CD1c-positive myeloid dendritic cell (primary cell): ENCODE measurements around the gene SPCS2.
A peak's percentile ranks its signal among the peaks of the same experiment; 100 is the strongest.

Experiments used
- DNase-seq: peaks from one replicate; pipeline ENCODE4 v3.0.0-alpha.2; 2016; ENCODE audit errors: extremely low spot score

SPCS2 gene

DNA sequence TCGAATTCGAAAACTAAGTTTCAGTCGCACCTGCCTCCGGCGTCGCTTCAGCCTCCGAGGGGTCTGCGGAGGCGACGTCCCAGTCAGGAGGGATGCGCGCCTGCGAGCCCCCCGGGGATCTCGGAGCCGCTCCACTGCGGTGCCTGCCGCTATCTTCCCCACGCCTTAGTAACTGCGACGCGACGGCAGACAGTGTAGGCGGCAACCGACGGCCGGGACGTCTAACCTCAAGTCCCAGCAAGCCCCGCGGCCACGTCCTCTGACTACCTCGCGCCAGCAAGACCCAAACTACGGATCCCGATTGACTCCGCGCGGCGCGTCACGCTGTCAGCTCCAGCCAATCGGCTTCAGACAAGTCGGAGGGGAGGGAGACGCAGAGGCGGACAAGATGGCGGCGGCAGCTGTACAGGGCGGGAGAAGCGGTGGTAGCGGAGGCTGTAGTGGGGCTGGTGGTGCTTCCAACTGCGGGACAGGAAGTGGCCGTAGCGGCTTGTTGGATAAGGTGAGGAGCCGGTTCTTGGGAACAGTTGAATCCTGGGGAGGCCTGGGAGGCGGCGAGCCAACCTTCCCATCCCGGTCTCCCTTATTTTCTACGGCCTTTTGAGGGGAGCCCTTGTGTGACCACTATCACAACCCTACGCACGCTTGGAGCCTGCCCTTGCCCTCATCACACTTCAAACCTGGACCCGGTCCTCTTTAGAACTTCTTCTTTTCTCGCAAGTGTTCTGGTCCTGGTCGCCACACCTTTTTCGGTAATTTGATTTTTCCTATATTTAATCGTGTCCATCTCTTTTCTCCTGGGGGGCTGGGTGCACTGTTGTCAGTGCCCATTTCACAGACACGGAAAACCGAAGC is at the start of gene SPCS2, which contains the start of gene XRRA1:
Gene SPCS2 (plus strand): TSS at position 369 of the 855 bp plus-strand sequence. CDS start 20 bp downstream, at position 389.
Gene XRRA1 (minus strand): TSS at position 194 of the 855 bp plus-strand sequence. CDS start 8,213 bp downstream, outside the sequence.
- DNase-seq = peak; percentile 99

- no peak for DNase-seq
Measured at GRCh38 chr11:74902342-74902741, 46.7 kb upstream of the SPCS2 start.

DNA sequence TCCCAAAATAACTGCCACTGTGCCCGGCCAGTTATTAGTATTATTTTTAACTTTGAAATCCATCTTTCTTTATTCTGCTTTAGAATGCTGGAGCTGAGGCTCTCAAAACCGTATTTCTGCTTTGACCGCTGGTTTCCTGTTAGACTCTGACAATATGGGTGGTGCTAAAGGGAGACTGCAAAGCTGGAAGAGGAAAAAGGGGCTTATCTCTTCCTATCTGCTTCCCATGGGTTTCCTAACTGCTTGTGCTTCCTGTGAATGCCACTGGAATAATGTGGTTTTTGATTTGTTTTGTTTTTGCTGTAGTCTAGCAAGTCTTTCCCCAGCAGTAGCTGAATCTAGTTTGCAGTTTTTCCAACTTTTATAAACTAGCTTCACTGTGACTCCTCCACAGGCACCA is 43.7 kb upstream of the SPCS2 start:
- no peak for DNase-seq

DNA sequence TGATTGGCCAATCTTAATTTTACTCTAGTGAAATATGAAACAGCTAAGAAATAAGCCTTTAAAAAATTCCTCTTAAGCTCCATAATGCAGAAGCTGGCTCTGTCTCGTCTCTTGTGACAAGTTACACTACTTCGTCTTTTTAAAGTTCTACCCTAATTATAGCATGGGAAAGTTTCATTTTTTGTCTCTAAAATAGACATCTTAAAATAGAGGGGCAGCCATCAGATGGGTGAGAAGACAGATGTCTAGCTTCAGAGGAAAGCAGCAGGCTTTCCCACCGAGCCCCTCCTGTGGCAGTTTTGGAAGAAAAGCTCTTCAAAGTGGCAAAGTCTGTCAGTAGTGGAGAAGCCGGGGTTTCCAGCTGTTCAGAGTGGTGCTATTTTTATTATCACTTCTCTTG is 39.7 kb upstream of the SPCS2 start:
- no peak for DNase-seq

DNA sequence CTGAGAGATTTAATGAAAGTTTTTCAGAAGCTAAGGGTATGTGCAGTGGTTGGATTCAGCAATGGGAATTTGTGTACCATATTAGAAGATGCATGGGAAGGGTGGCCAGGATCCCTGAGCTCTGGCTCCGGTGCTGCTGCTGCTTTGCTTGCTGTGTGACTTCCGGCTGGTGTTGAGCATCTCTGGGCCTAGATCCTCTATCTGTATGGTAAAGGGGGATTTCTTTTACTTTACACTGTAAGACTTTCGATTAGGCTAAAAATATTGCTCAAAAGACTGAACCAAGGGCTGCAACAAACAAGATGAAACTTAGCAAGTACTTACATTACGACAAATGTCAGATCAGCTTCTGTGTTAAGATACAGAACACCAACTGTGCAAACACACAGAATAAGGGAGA is 39.3 kb upstream of the SPCS2 start:
- no peak for DNase-seq

GRCh38 chr11:74923125-74923524 is 25.9 kb upstream of the SPCS2 start:
- DNase-seq = no peak

GRCh38 chr11:74925281-74925680 is 23.8 kb upstream of the SPCS2 start:
- no peak for DNase-seq

GRCh38 chr11:74926304-74927030 is 22.6 kb upstream of the SPCS2 start:
- DNase-seq = no peak

- no peak for DNase-seq
Measured at GRCh38 chr11:74927496-74927895, 21.6 kb upstream of the SPCS2 start.

DNA sequence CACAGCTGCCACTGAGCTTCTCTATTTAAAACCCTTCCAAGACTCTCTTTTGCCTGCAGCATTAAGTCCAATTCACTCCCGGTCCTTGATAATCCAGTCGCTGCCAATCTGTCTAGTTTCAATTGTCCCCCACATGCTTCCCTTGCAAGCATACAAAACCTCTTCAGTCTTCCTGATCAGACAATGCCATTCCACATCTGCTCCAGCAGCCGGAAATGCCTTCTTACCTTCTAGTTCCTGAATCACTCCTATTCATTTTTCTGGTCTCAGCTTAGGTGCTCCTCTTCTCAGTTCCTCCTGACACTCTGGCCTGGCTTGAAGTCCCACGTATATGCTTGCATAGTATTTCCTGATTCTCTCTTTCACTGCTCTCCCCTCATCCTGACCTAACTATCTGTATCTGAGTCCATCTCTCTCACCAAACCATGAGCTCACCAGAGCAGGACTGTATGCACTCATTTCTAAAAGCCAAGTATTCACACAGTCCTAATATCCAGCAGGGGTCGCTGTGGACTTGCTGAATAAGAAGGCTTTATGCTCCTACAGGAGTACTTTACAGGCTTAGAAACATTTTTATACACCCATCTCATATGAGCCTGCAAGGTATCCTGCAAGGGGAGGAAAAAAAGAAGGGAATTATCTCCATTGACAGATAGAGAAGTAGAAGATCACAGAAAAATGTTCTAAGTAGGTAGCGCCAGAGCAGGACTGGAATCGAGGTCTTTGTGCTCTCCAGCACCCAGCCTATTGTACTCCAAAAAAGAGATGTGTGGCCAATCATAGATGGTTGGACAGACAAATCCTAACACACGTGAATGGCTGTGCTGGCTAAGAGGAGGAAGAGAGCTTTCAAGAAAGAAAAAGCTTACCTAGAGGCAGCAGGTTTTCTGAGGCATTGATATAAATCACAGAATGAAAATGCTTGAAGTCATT is 19.4 kb upstream of the SPCS2 start:
- DNase-seq = peak; percentile 86

GRCh38 chr11:74932169-74932568 is 16.9 kb upstream of the SPCS2 start:
- no peak for DNase-seq

- no peak for DNase-seq
Measured at GRCh38 chr11:74932797-74933196, 16.3 kb upstream of the SPCS2 start.

DNA sequence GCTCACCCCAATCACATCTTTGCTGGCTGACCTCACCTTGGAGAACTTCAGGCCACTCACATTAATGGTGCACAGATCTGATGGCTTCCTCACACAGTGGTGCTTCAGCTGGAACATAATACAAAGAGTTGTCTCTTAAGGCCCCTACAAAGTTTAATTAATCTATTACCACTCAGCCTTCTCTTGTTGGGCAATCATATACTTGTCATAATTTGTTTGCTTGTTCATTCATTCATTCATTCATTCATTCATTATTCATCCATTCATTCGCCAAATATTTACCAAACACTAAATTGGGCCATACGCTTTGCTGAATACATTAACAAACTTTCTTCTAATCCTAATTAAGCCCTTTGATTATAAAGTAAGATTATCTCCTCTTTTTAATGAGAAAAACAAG is 15.3 kb upstream of the SPCS2 start:
- no peak for DNase-seq

DNA sequence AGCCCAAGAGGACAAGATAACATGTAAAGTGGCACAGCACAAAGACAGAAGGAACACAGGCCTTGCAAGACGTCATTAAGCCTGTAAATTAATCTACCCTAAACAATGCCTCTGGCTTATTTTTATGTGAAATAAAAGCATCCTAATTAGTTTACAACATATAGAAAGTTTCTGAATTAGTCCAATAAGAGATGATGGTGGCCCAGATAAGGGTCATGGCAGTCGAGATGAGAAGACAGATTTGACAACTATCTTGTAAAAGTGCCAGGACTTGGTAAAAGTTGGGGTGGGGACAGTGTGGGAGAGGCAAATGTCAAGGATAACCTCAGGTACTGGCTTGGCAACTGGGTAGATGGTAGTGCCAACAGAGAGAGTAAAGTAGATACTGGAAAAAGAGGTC is 13.8 kb upstream of the SPCS2 start:
- DNase-seq = no peak

GRCh38 chr11:74936087-74936486 is 13.0 kb upstream of the SPCS2 start:
- DNase-seq = no peak

GRCh38 chr11:74936976-74937375 is 12.1 kb upstream of the SPCS2 start:
- no peak for DNase-seq

GRCh38 chr11:74937696-74938475 is 11.2 kb upstream of the SPCS2 start:
- no peak for DNase-seq

DNA sequence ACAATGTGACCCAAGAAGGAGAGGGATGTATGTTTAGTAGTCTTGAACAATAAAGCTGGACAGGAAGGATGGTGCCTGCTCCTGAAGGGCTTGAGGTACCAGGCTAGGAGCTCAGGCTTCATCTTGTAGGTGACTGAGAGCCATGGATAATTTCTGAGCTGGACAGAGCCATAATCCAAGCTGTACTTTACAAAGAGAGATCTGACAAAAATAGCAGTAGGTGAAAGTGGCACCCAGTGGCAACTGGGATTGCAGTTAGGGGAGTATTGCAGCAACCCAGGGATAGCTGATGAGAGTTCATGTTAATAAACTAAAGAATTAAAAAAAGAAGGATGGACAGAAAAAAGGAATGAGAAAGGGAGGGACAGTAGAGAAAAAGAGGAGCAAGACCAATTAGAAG is 7.6 kb upstream of the SPCS2 start:
- no peak for DNase-seq

GRCh38 chr11:74942073-74942759 is 6.8 kb upstream of the SPCS2 start:
- DNase-seq = no peak

- DNase-seq = no peak
Measured at GRCh38 chr11:74948546-74948897, 544 bp upstream of the SPCS2 start.

GRCh38 chr11:74949753-74950137 is 679 bp downstream of the SPCS2 start:
- no peak for DNase-seq
